GM23338 (cell line): ENCODE data around the gene OTOGL.

Experiments
- CREB1 ChIP-seq: fragments of 250-450 bp; sonication (Bioruptor Pico); IDR thresholded peaks from 2 replicates; pipeline ENCODE4 v1.5.0; 2020; ENCODE audit warnings: low read depth, mild to moderate bottlenecking, moderate library complexity
- CTCF ChIP-seq, 2 experiments: fragments of 200-600 bp in 1 of 2; sonication (generic) in 1 of 2; conservative IDR thresholded peaks; 2 replicates each; pipeline versions ENCODE4 v1.5.1 to v1.6.1; 2016 to 2017; ENCODE audit warnings: antibody characterized with exemption in 2 of 2, low read depth in 2 of 2, mild to moderate bottlenecking in 2 of 2, moderate library complexity in 1 of 2
- EZH2 ChIP-seq: fragments of 200-600 bp; sonication (generic); IDR thresholded peaks from one replicate; pipeline ENCODE4 v1.8.0; 2017; ENCODE audit warnings: antibody characterized with exemption, mild to moderate bottlenecking, low read depth; ENCODE audit not compliant: unreplicated experiment
- EZH2phosphoT487 ChIP-seq: fragments of 200-600 bp; sonication (generic); IDR thresholded peaks from one replicate; pipeline ENCODE4 v1.8.1; 2018; ENCODE audit warnings: antibody characterized with exemption; ENCODE audit not compliant: unreplicated experiment
- JUNB ChIP-seq: IDR thresholded peaks from one replicate; pipeline ENCODE4 v1.6.1; 2016; ENCODE audit warnings: antibody characterized with exemption; ENCODE audit not compliant: unreplicated experiment
- NANOG ChIP-seq: IDR thresholded peaks from 2 replicates; pipeline ENCODE4 v1.6.1; 2016; ENCODE audit warnings: antibody characterized with exemption, borderline replicate concordance
- POLR2AphosphoS5 ChIP-seq: IDR thresholded peaks from 2 replicates; pipeline ENCODE4 v1.6.1; 2016; ENCODE audit warnings: antibody characterized with exemption, low read depth
- REST ChIP-seq: IDR thresholded peaks from one replicate; pipeline ENCODE4 v1.6.1; 2018; ENCODE audit warnings: antibody characterized with exemption; ENCODE audit not compliant: unreplicated experiment
- STAT1 ChIP-seq: IDR thresholded peaks from one replicate; pipeline ENCODE4 v1.6.1; 2016; ENCODE audit warnings: antibody characterized with exemption; ENCODE audit not compliant: unreplicated experiment
- ZNF462 ChIP-seq: fragments of 250-450 bp; sonication (Bioruptor Pico); IDR thresholded peaks from 2 replicates; pipeline ENCODE4 v1.5.0; 2020; ENCODE audit warnings: mild to moderate bottlenecking, moderate library complexity
- TF ChIP-seq, protein P1 (sequence below): IDR thresholded peaks from 2 replicates; pipeline ENCODE4 v1.6.1; 2016; ENCODE audit warnings: antibody characterized with exemption

GRCh38 chr12:80373666-80374065, 274.3 kb downstream of the OTOGL start:
- TF ChIP-seq EZH2phosphoT487 (no peak), CREB1 (no peak), CTCF (conservative IDR thresholded peaks at IDR 0.05; ENCODE audit: low read depth in 2 of 2) (no peak), STAT1 (no peak), EZH2 (no peak), POLR2AphosphoS5 (no peak), REST (no peak), NANOG (no peak), JUNB (no peak), ZNF462 (no peak)
- TF ChIP-seq, protein P1, sequence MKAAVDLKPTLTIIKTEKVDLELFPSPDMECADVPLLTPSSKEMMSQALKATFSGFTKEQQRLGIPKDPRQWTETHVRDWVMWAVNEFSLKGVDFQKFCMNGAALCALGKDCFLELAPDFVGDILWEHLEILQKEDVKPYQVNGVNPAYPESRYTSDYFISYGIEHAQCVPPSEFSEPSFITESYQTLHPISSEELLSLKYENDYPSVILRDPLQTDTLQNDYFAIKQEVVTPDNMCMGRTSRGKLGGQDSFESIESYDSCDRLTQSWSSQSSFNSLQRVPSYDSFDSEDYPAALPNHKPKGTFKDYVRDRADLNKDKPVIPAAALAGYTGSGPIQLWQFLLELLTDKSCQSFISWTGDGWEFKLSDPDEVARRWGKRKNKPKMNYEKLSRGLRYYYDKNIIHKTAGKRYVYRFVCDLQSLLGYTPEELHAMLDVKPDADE = no peak
